ENCODE data around the gene LCNL1. TPM values are rescaled to one million over a fixed set of nuclear protein-coding genes. Genes with fewer than 3 reads are reported as not detected.

Gene LCNL1
- total RNA-seq, 2 donors from 2014 or later: 0.41 to 22.5 TPM

DNA sequence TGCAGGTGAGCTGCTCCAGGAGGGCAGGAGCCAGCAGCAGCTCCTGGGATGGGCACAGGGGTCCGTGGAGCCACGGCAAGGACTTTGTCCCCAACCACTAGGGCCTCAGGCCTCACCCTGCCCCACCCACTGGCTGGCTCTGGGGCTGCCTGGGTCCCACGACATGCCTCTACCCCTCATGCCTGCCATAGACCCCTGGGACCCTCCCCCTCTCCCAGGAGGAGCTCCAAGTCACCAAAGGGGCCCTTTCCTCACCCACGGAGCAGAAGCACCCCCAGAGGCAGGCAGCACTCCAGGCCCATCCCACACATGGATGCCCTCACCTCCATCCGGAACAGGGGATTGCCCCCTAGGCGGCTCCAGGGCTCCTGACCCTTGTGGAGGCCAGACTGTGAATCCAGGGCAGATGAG, 38.8 kb downstream of the LCNL1 start:
- H3K27ac ChIP-seq: no peak overlapping the region
- no peak for DNase-seq (ENCODE audit: low spot score)
- intact Hi-C loops (cut with DNase I): no loop called here
- no peaks in the 10 kb centered on the region for H3K36me3 ChIP-seq
- H3K9me3 ChIP-seq: no peaks in the 10 kb centered on the region
- H3K4me1 ChIP-seq (replicated peaks): peaks cover 12% of the 10 kb centered on the region
- 90% methylated on average over 3 of the region's 6 CpGs for WGBS
- H3K27me3 ChIP-seq (replicated peaks; ENCODE audit: insufficient read depth): no peaks in the 10 kb centered on the region
- H3K4me3 ChIP-seq: no peak overlapping the region
- TF ChIP-seq, protein P1, sequence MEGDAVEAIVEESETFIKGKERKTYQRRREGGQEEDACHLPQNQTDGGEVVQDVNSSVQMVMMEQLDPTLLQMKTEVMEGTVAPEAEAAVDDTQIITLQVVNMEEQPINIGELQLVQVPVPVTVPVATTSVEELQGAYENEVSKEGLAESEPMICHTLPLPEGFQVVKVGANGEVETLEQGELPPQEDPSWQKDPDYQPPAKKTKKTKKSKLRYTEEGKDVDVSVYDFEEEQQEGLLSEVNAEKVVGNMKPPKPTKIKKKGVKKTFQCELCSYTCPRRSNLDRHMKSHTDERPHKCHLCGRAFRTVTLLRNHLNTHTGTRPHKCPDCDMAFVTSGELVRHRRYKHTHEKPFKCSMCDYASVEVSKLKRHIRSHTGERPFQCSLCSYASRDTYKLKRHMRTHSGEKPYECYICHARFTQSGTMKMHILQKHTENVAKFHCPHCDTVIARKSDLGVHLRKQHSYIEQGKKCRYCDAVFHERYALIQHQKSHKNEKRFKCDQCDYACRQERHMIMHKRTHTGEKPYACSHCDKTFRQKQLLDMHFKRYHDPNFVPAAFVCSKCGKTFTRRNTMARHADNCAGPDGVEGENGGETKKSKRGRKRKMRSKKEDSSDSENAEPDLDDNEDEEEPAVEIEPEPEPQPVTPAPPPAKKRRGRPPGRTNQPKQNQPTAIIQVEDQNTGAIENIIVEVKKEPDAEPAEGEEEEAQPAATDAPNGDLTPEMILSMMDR (IDR thresholded peaks at IDR 0.05): no peak
- TF ChIP-seq POLR2AphosphoS5 (IDR thresholded peaks at IDR 0.05): no peak
- no peak for TF ChIP-seq POLR2A (IDR thresholded peaks at IDR 0.05)

DNA sequence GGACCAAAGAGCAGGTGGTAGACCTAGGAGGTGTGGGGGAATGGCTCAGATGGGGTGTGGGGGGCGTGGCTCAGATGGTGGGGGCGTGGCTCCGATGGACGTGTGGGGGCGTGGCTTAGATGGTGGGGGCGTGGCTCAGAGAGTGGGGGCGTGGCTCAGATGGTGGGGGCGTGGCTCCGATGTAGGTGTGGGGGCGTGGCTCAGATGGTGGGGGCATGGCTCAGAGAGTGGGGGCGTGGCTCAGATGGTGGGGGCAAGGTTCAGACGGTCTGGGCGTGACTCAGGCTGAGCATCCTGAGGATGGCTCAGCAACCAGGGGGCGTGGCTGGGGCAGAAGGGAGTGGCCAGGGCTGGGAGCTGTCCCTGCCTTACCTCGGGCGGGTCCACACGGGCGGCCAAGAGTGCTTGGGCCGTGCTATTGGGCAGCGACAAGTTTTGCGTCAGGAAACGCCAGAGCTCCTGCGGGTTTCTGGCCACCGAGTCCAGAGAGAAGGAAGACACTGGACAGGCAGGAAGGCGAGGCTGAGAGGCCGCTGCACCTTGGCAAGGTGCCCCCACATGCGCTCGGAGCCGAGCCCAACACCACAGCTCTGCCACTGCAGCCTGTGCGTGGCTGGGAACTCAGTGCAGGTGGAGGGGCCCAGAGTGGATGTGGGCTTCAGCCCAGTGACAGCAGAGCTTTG, 39.3 kb downstream of the LCNL1 start:
- no peak for TF ChIP-seq POLR2AphosphoS5 (IDR thresholded peaks at IDR 0.05)
- TF ChIP-seq, protein P1 (IDR thresholded peaks at IDR 0.05): no peak
- TF ChIP-seq POLR2A (IDR thresholded peaks at IDR 0.05): no peak
- Histone ChIP-seq H3K27me3 (replicated peaks; ENCODE audit: insufficient read depth) (no peaks in the 10 kb centered on the region), H3K36me3 (no peaks in the 10 kb centered on the region), H3K9me3 (no peaks in the 10 kb centered on the region), H3K4me3 (no peak overlapping the region), H3K4me1 (replicated peaks) (peaks cover 17% of the 10 kb centered on the region), H3K27ac (no peak overlapping the region)
- WGBS: 61% methylated on average over 30 of the region's 30 CpGs
- intact Hi-C loops (cut with DNase I): no loop called here
- DNase-seq (ENCODE audit: low spot score): no peak

DNA sequence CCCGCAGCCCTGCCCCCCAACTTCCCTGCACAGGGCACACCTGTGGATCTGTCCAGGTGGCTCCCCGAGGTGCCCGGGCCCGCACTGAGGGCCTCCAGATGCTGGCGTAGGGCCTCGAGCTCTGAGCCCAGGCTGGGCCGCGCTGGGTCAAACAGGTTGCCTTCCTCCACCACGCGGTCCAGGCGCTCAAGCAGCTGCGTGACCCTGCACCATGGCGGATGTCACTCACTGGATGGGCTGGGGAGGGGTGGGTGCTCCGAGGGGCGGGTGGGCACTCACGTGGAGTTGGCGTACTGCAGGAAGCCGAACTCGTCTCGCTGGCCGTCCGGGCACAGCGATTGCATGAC, 39.8 kb downstream of the LCNL1 start:
- TF ChIP-seq, protein P1 (IDR thresholded peaks at IDR 0.05): no peak
- TF ChIP-seq POLR2AphosphoS5 (IDR thresholded peaks at IDR 0.05): no peak
- Histone ChIP-seq H3K4me1 (replicated peaks) (peaks cover 23% of the 10 kb centered on the region), H3K27me3 (replicated peaks; ENCODE audit: insufficient read depth) (no peaks in the 10 kb centered on the region), H3K27ac (no peak overlapping the region), H3K4me3 (no peak overlapping the region), H3K9me3 (no peaks in the 10 kb centered on the region), H3K36me3 (no peaks in the 10 kb centered on the region)
- intact Hi-C loops (cut with DNase I): no loop called here
- DNase-seq (ENCODE audit: low spot score): no peak
- 92% methylated on average over 23 of the region's 23 CpGs for WGBS

GRCh38 chr9:137023157-137023556, 40.4 kb downstream of the LCNL1 start:
- Histone ChIP-seq H3K27me3 (replicated peaks; ENCODE audit: insufficient read depth) (no peaks in the 10 kb centered on the region), H3K9me3 (no peaks in the 10 kb centered on the region), H3K4me1 (replicated peaks) (peaks cover 23% of the 10 kb centered on the region), H3K4me3 (no peak overlapping the region), H3K36me3 (no peaks in the 10 kb centered on the region), H3K27ac (no peak overlapping the region)
- no peak for DNase-seq (ENCODE audit: low spot score)
- TF ChIP-seq POLR2AphosphoS5 (IDR thresholded peaks at IDR 0.05) (no peak), POLR2A (IDR thresholded peaks at IDR 0.05) (no peak)
- TF ChIP-seq, protein P1 (IDR thresholded peaks at IDR 0.05): no peak
- intact Hi-C loops (cut with DNase I): no loop called here
- WGBS: 75% methylated on average over 7 of the region's 7 CpGs

DNA sequence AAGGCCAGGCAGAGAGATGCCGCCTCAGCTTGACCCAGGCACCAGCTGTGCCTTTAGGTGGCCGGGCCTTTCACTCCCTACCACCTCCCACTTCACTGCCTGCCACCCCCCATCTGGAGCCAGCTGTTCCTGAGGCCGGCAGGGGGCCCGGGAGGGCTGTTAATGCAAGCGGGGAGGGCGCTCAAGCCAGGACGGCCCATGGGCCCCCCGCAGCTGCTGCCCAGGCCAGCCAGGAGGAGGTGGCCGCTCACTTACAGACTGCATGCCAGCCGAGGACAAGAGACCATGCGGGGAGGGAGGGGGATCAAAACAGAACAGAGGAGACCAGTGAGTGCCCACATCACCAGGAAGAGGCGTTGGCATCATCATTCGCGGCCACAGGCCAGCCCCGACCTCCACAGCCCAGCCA, 40.8 kb downstream of the LCNL1 start:
- Histone ChIP-seq H3K4me3 (no peak overlapping the region), H3K27me3 (replicated peaks; ENCODE audit: insufficient read depth) (no peaks in the 10 kb centered on the region), H3K36me3 (no peaks in the 10 kb centered on the region), H3K4me1 (replicated peaks) (peaks cover 25% of the 10 kb centered on the region), H3K9me3 (no peaks in the 10 kb centered on the region), H3K27ac (no peak overlapping the region)
- WGBS: 82% methylated on average over 15 of the region's 15 CpGs
- DNase-seq (ENCODE audit: low spot score): no peak
- intact Hi-C loops (cut with DNase I): no loop called here
- TF ChIP-seq POLR2AphosphoS5 (IDR thresholded peaks at IDR 0.05) (no peak), POLR2A (IDR thresholded peaks at IDR 0.05) (no peak)
- TF ChIP-seq, protein P1 (IDR thresholded peaks at IDR 0.05): no peak

All from prostate gland (tissue), 2 donors.